HL-60 (cell line): ENCODE data around the gene BHLHE40.

ENCODE experiments used
- GABPA ChIP-seq: IDR thresholded peaks from 2 replicates; pipeline ENCODE4 v1.6.1; 2012; ENCODE audit warnings: low read depth
- POLR2AphosphoS5 ChIP-seq: IDR thresholded peaks from 2 replicates; pipeline ENCODE4 v1.6.1; 2012; ENCODE audit warnings: low read depth
- SPI1 ChIP-seq: IDR thresholded peaks from 2 replicates; pipeline ENCODE4 v1.6.1; 2012; ENCODE audit warnings: low read depth, mild to moderate bottlenecking, borderline replicate concordance
- TF ChIP-seq, protein P1 (sequence below): IDR thresholded peaks from one replicate; pipeline ENCODE4 v1.5.1; 2011; ENCODE audit warnings: low read length, control low read depth, inconsistent platforms; ENCODE audit not compliant: insufficient read depth

DNA sequence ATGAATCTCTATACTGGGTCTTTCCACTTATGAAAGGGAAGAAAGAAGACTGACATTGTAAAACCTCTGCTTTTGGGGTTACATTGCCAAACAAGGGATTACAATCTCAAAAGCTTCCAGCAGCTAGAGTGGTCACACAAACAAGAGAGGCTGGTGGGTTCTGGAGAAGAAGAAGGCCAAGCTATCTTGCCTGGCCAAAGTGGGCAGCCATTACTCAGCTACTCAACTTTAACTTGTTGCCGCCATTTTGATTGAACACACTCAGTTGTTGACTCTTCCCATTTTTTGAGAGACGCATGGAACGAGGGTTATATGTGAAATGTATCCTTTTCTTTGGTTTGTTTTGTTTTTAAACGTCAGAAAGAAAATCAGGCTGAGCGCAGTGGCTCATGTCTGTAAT, 50.9 kb downstream of the BHLHE40 start:
- TF ChIP-seq POLR2AphosphoS5: no peak
- TF ChIP-seq, protein P1, sequence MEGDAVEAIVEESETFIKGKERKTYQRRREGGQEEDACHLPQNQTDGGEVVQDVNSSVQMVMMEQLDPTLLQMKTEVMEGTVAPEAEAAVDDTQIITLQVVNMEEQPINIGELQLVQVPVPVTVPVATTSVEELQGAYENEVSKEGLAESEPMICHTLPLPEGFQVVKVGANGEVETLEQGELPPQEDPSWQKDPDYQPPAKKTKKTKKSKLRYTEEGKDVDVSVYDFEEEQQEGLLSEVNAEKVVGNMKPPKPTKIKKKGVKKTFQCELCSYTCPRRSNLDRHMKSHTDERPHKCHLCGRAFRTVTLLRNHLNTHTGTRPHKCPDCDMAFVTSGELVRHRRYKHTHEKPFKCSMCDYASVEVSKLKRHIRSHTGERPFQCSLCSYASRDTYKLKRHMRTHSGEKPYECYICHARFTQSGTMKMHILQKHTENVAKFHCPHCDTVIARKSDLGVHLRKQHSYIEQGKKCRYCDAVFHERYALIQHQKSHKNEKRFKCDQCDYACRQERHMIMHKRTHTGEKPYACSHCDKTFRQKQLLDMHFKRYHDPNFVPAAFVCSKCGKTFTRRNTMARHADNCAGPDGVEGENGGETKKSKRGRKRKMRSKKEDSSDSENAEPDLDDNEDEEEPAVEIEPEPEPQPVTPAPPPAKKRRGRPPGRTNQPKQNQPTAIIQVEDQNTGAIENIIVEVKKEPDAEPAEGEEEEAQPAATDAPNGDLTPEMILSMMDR: no peak
- TF ChIP-seq GABPA: no peak
- no peak for TF ChIP-seq SPI1
